PC-9 (cell line): ENCODE data around the gene PBXIP1.

Experiments
- CTCF ChIP-seq: fragments of 200-600 bp; sonication (generic); conservative IDR thresholded peaks from 2 replicates; pipeline ENCODE4 v1.6.1; 2017; ENCODE audit warnings: mixed run types, antibody characterized with exemption, mild to moderate bottlenecking, moderate library complexity
- EZH2 ChIP-seq: fragments of 200-600 bp; sonication (generic); IDR thresholded peaks from 2 replicates; pipeline ENCODE4 v1.8.0; 2017; ENCODE audit warnings: antibody characterized with exemption, low read depth

GRCh38 chr1:154970631-154971340 is 14.9 kb upstream of the PBXIP1 start, which contains the start of gene SHC1:
- no peak for TF ChIP-seq CTCF
- TF ChIP-seq EZH2: no peak
